ENCODE data around the gene WNK3. TPM values are rescaled to one million over a fixed set of nuclear protein-coding genes. Genes with fewer than 3 reads are reported as not detected.

Gene WNK3
- total RNA-seq, 4 donors from 2014 or later = 0.25 to 1.2 (median 0.68) TPM

DNA sequence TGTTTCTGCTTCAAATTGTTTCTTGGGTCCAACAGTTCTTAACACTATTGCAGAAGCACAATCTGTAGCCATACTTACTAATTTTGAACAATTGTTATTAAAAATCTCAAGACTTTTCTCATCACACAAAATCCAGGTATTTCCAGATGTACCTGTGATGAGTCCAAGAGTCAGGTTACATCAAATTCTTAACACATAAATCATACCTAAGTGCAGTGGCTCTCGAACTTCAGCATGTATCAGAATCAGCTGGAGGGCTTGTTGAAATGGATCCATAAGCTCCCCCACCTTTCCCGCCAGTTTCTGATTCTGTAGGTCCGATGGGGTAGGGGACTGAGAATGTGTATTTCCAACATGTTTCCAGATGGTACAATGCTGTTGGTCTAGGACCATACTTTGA, 185.4 kb downstream of the WNK3 start:
- DNase-seq (ENCODE audit: low spot score in 2 of 2) = no peak
- intact Hi-C loops (cut with DNase I; ENCODE audit: low total_unique reads) = no loop called here
- WGBS, 2 donors = 59 to 68% methylated on average over 3 of the region's 3 CpGs
- TF ChIP-seq, protein P1, sequence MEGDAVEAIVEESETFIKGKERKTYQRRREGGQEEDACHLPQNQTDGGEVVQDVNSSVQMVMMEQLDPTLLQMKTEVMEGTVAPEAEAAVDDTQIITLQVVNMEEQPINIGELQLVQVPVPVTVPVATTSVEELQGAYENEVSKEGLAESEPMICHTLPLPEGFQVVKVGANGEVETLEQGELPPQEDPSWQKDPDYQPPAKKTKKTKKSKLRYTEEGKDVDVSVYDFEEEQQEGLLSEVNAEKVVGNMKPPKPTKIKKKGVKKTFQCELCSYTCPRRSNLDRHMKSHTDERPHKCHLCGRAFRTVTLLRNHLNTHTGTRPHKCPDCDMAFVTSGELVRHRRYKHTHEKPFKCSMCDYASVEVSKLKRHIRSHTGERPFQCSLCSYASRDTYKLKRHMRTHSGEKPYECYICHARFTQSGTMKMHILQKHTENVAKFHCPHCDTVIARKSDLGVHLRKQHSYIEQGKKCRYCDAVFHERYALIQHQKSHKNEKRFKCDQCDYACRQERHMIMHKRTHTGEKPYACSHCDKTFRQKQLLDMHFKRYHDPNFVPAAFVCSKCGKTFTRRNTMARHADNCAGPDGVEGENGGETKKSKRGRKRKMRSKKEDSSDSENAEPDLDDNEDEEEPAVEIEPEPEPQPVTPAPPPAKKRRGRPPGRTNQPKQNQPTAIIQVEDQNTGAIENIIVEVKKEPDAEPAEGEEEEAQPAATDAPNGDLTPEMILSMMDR (IDR thresholded peaks at IDR 0.05) = no peak
- TF ChIP-seq POLR2A (IDR thresholded peaks at IDR 0.05) = no peak
- no peak overlapping the region for H3K4me3 ChIP-seq (ENCODE audit: low read depth, poor library complexity, severe bottlenecking)

GRCh38 chrX:54171527-54172250, 186.2 kb downstream of the WNK3 start:
- WGBS, 2 donors = 18 to 45% methylated on average over 4 of the region's 4 CpGs
- no peak for TF ChIP-seq POLR2A (IDR thresholded peaks at IDR 0.05)
- TF ChIP-seq, protein P1 (IDR thresholded peaks at IDR 0.05) = no peak
- intact Hi-C loops (cut with DNase I; ENCODE audit: low total_unique reads) = no loop called here
- DNase-seq (ENCODE audit: low spot score in 2 of 2) = no peak
- no peak overlapping the region for H3K4me3 ChIP-seq (ENCODE audit: low read depth, poor library complexity, severe bottlenecking)

GRCh38 chrX:54171091-54171490, 186.8 kb downstream of the WNK3 start:
- TF ChIP-seq, protein P1 (IDR thresholded peaks at IDR 0.05) = no peak
- no peak for TF ChIP-seq POLR2A (IDR thresholded peaks at IDR 0.05)
- intact Hi-C loops (cut with DNase I; ENCODE audit: low total_unique reads) = no loop called here
- no peak overlapping the region for H3K4me3 ChIP-seq (ENCODE audit: low read depth, poor library complexity, severe bottlenecking)
- DNase-seq (ENCODE audit: low spot score in 2 of 2) = no peak

DNA sequence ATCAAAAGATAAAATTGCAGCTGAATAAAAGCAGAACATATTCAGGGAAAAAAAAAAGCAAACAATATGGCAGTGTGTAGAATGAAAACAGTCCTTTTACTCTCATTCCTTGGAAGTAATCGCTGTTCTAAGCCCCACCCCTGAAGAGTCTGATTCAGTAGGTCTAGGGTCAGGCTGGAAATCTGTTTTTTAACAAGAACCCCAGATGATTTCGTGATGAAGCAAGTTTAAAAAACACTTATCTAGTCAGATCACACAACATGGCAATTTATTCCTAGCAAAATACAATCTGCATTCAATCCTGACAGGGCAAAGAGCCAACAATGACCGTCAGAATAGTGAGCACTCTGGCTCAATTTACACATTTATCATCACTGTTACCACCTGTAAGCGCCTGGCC, 190.9 kb downstream of the WNK3 start:
- no peak overlapping the region for H3K4me3 ChIP-seq (ENCODE audit: low read depth, poor library complexity, severe bottlenecking)
- DNase-seq (ENCODE audit: low spot score in 2 of 2) = no peak
- TF ChIP-seq, protein P1 (IDR thresholded peaks at IDR 0.05) = no peak
- no peak for TF ChIP-seq POLR2A (IDR thresholded peaks at IDR 0.05)
- intact Hi-C loops (cut with DNase I; ENCODE audit: low total_unique reads) = no loop called here
- 45 to 52% methylated on average over 4 of the region's 4 CpGs for WGBS, 2 donors

- no peak for TF ChIP-seq POLR2A (IDR thresholded peaks at IDR 0.05)
- TF ChIP-seq, protein P1 (IDR thresholded peaks at IDR 0.05) = no peak
- intact Hi-C loops (cut with DNase I; ENCODE audit: low total_unique reads) = no loop called here
- no peak for DNase-seq (ENCODE audit: low spot score in 2 of 2)
- no peak overlapping the region for H3K4me3 ChIP-seq (ENCODE audit: low read depth, poor library complexity, severe bottlenecking)
Observed at GRCh38 chrX:54157561-54157960, 200.3 kb downstream of the WNK3 start.

Other genes starting within 250 kb of the WNK3 start
- gene FAM120C, start 174.8 kb downstream of the WNK3 start, total RNA-seq = 1 to 10 TPM; 6.1 to 9.7 (median 8.2) TPM
- 10 to 100 TPM; 20.2 to 26.8 (median 23.0) TPM for gene TSR2, start 82.4 kb upstream of the WNK3 start, total RNA-seq
- 1 to 10 TPM; 5.3 to 7.1 (median 6.7) TPM for gene FGD1, start 138.2 kb upstream of the WNK3 start, total RNA-seq
- gene GNL3L, start 172.2 kb upstream of the WNK3 start, total RNA-seq = 10 to 100 TPM; 22.6 to 32.1 (median 28.0) TPM

Data from lower leg skin (tissue), 4 donors.